ENCODE measurements around the gene RUBCN.
"Not testable (repeated sequence)": the region's sequence is repeated elsewhere in the genome, so short reads cannot be mapped to it uniquely, and the experiment has no call there.

DNA sequence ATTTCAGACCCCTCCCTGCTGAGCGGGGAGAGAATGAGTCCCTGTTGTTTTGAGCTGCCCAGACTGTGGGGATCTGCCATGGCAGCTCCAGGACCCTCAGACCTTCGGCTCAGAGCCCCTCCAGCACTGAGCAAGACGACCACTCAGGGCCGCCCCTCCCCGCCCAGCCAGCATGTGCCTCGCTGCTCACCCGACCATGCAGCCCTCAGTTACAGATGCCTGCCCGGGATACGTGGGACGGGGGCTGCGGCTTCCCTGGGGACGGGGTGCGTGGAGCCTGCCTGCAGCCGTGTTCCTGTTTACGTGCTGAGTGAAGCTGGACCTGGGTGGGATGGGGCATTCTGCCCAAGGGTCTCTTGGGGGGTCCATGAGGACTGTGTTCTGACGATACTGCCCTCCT lies 77.0 kb downstream of the RUBCN start:
- TF ChIP-seq, protein P1, sequence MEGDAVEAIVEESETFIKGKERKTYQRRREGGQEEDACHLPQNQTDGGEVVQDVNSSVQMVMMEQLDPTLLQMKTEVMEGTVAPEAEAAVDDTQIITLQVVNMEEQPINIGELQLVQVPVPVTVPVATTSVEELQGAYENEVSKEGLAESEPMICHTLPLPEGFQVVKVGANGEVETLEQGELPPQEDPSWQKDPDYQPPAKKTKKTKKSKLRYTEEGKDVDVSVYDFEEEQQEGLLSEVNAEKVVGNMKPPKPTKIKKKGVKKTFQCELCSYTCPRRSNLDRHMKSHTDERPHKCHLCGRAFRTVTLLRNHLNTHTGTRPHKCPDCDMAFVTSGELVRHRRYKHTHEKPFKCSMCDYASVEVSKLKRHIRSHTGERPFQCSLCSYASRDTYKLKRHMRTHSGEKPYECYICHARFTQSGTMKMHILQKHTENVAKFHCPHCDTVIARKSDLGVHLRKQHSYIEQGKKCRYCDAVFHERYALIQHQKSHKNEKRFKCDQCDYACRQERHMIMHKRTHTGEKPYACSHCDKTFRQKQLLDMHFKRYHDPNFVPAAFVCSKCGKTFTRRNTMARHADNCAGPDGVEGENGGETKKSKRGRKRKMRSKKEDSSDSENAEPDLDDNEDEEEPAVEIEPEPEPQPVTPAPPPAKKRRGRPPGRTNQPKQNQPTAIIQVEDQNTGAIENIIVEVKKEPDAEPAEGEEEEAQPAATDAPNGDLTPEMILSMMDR (optimal IDR thresholded peaks at IDR 0.05 in 1 of 3, IDR thresholded peaks at IDR 0.05 in 1 of 3, conservative IDR thresholded peaks at IDR 0.05 in 1 of 3; ENCODE audit: extremely low read depth in 1 of 3, insufficient read depth in 2 of 3, low read length in 3 of 3): not testable (repeated sequence)
- TF ChIP-seq EZH2 (IDR thresholded peaks at IDR 0.05; ENCODE audit: low read length): not testable (repeated sequence)
